HG02852 (cell line): ENCODE data around the gene PNLIPRP2.

Source experiments
- ATAC-seq: cut with Tn5 transposase; IDR thresholded peaks from one replicate; pipeline ENCODE4 v1.9.1; 2021; ENCODE audit warnings: mild to moderate bottlenecking, moderate library complexity; ENCODE audit not compliant: unreplicated experiment

PNLIPRP2 gene

DNA sequence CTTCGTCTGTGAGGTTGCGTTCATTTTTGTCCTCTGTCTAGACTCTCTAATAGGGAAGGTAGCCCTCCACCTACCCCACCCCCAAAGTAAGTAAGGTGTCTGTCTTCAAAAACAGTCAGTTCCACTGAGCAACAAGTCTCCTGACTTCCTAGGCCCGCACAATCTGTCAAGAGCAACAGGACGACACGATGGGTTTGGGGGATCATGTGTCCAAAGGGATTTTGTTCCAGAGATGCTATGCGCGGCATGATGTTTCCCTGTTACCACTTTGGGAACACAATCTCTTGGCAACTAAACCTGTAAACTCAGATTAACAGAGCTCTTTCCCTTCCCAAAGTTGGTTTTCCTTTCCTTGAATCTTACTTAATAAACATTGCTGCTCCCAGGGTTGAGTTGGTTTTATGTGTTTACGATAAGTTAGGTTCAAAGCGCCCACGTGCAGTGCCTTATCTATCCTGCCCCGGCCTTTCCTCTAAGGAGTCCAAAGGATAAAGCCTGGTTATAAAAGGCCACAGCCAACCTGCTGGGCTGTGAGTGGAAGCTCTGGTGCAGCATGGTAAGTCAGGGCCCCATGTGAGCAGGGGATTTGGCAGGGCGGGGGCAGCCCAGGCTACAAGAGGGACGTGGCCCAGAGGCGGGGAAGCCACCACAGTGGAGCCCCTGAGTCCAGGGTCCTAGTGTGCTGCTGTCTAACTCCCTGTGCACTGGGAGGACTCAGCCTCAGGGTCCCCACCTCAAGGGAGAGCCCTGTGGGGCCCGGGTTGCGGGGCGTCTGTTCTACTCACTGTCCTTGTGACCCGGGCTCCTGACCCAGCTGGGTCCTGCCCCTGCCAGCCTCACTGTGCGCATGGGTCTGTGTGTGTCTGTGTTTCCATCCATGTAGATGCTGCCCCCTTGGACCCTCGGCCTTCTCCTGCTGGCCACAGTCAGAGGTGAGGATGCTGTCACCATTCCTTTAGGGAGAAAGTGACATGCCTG, at the start of gene PNLIPRP2:
PNLIPRP2 (plus strand) TSS at position 531 of the 978 bp plus-strand sequence.
- no peak for ATAC-seq

DNA sequence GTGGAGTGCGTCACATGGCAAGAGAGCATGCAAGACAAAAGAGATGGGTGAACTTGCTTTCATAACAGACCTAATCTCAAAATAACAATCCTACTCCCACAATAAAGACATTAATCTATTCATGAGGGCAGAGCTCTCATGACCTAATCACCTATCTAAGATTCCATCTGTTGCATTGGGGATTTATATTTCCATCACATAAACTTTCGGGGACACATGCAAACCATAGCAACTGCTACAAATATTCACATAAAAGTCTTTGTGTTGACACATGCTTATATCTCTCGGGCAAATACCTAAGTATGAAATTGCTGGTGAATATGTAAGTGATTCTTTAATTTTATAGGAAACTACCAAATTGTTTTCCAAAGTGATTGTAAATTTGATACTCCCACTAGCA, 46.0 kb upstream of the PNLIPRP2 start:
- ATAC-seq = no peak

DNA sequence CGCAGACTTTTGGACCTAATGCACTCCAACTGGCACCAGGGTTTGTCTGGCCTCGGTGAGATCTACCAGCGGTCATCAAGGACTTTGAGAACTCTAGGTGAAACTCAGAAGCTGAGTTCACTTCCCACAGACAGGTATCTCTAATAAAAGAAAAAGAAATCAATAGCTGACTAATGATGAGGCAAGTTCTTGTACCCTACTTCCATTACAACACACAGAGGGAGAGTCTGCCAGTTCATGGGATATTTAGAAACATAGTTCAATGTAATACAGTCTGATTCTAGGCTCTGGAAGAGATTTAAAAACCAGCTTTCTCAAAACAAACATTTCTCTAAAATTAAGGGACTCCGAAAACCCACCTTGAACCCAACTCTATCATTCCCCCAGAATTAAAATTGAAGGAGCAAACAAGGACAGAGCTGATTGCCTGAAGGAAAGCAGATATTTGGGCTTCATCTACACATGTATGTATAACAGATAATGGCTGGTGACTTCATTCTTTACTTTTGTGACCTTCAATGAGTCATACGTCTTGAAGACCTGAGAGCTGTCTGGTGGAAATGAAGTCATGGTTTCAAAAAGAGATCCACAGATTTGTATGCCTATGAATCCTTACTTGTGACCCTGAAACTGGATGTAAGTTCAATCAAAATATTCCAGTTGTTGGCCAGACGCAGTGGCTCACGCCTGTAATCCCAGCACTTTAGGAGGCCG, 32.7 kb upstream of the PNLIPRP2 start:
- no peak for ATAC-seq

DNA sequence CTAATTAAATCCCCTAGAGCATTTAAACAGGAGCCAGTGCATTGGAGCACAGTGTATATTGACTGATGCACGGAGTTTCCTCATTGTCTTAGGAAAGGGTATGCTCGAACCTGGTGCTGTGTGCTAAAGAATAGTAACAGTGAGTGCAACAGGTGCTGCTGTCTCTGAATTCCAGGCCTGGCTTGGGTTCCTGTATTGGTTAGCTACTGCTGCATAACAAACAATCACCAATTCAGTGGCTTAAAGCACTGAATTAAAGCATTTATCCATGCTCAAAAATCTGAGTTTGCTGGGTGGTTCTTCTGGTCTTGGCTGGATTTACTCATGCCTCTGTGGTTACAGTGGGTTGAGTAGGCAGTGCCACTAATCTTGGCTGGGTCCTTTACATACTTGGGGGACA, 31.8 kb upstream of the PNLIPRP2 start:
- no peak for ATAC-seq

DNA sequence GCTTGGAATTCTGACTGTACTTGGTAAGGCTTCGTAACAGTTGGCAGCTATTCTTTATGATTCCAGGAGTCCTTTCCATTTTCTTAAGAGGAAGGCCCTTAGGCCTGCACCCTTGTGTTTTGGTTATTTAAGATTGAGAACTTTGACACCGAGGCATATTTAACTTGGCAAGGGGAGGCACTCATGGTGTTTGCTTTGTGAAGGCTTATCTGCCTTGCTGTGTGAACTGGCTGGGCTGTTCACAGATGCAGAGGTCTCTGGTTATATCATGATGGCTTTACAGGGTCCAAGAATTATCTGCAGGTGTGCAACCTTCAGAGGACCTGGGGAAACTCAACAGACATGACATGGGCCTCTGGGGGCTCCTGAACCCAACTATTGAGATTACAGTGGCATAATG, 30.8 kb upstream of the PNLIPRP2 start:
- no peak for ATAC-seq

DNA sequence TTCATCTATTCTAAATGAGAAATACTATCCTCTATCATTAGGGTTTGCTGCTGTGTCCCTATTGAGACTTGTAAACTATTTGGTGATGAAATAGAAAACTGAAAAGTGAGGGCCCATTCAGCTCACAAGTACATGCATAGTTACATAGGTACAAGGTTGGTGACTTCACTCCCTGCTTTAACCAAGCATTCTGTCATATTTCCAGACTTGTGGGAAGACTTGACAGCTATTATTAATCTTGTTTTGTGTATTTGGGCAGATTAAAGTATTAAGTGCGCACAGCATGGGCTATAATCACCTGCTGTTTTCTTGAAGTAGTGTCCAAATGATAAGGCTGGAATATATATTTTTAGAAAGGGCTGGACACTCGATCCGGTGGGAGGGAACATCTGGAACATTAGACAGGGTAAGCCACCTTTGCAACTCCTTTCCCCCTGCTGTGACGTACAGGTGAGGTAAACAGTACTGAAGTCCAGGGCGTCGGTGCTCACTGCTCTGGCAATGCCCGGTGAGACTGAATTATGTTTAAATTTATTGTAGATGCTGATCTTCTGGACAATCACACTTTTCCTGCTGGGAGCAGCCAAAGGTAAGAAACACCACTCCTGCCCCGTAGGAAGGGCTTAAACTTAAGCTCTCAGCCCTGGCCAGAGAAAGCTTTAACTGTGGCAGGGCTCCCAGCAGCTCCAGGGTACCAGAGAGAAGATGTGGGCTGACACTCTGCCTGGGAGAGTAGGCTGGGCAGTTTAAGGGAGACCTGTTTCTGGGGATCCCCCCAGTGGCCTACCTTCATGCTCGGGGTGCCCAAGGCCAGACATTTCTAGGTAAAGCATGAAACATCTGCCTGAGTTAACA, 29.9 kb upstream of the PNLIPRP2 start, which contains the start of gene PNLIPRP1:
PNLIPRP1 (plus strand) TSS at position 370 of the 855 bp plus-strand sequence; CDS start at position 541, 171 bp downstream.
- no peak for ATAC-seq

DNA sequence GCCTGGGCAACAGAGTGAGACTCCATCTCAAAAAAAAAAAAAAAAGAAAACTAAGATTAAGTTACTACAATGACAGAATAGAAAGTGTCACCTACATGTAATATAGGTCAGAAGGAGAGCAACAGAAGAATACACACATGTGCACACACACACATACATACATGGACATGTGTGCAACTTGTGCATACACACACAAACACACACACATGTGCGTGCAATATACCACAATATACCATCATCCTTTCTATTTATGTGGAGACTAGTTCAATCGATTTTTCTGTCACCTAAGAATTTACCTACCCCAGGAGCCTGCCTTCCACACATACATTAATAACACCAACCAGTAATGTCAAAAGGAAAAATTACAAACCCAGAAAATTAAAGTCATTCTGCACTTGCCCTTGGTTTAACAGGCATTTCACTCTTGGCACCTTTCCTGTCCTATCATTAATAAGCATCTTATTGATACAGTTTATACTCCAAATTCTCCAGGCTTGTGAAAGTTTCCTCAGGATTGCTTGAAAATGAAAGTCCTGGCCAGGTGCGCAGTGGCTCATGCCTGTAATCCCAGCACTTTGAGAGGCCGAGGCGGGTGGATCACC, 27.5 kb upstream of the PNLIPRP2 start:
- ATAC-seq = no peak

DNA sequence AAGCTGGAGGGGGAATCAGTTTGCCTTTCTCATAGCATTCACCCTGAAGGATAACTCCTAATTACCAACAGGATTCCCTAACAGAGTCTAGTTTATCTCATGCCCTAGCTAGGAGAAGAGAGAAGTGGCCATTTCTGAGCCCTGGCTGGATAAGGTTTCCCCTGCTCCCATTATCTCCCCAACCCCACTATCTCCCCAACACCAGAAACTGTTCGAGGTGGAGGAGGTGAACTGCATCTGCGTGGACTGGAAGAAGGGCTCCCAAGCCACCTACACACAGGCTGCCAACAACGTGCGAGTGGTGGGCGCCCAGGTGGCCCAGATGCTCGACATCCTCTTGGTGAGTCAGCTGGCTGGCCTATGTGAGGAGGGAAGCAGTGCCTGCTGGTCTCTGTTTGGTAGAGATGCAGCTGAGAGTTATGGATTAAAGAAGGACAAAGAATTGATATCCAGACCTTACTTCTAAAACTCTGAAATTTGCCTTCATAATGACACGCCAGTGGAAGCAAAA, 26.2 kb upstream of the PNLIPRP2 start:
- ATAC-seq = no peak

DNA sequence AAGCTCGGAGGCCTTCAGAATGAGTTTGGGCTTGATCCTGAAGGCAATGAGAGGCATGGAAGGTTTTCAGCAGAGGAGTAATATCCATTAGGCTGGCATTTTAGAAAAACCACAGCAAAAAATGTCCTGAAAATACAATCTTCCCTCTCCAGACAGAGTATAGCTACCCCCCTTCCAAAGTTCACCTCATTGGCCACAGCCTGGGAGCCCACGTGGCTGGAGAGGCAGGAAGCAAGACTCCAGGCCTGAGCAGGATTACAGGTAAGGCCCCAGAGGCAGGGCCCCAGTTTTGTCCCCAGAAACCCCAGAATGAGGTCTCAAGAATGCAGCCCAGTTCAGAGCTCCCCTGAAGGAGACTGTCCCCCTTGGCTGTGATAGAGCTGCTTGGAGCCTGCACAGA, 24.7 kb upstream of the PNLIPRP2 start:
- no peak for ATAC-seq

DNA sequence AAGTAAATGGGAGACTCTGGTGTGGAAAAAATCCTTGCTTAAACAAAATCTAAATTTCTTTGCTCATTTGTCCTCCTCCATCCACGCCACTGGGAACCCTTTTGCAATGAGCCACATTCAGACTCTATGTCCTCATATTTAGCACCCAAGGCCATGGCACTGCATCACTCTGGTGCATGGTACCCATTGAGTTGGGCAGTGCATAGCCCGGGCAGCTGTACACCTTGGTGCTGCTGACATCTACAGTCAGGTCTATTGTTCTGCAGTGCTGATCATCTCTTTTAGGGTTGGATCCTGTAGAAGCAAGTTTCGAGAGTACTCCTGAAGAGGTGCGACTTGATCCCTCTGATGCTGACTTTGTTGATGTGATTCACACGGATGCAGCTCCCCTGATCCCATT, 23.2 kb upstream of the PNLIPRP2 start:
- ATAC-seq = no peak

DNA sequence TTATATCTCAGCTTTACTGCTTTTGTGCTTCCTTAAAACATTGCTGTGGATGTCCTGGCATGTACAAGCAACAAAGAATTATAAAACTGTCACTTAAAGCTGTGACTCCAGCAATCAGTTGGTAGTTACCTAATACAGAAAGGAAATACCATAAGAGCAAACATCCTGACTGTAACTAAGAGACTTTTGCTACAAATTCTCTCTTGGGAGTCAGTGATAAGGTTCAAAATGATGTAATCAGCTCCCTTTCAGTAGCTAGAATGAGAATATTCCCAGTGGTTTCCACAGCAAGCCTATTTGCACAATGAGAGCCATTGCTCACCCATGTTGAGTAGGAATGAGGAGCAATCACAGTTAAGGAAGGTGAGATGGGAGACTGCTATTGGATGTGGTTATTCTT, 22.4 kb upstream of the PNLIPRP2 start:
- ATAC-seq = no peak

DNA sequence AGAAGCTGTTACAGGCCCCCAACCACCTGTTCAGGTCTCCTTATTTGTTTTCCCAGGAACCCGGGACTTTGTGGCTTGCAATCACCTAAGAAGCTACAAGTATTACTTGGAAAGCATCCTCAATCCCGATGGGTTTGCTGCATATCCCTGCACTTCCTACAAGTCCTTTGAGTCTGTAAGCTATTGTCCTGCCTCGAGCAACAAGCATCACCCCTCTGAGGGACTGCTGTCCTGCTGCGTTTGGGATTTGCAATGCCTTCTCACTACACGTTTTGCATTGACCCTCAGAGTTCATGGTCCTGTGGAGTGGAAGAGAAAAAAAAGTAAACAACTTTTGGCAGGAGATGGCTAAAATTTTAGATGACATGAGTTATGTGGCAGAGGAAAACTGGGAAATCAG, 20.8 kb upstream of the PNLIPRP2 start:
- ATAC-seq = no peak

DNA sequence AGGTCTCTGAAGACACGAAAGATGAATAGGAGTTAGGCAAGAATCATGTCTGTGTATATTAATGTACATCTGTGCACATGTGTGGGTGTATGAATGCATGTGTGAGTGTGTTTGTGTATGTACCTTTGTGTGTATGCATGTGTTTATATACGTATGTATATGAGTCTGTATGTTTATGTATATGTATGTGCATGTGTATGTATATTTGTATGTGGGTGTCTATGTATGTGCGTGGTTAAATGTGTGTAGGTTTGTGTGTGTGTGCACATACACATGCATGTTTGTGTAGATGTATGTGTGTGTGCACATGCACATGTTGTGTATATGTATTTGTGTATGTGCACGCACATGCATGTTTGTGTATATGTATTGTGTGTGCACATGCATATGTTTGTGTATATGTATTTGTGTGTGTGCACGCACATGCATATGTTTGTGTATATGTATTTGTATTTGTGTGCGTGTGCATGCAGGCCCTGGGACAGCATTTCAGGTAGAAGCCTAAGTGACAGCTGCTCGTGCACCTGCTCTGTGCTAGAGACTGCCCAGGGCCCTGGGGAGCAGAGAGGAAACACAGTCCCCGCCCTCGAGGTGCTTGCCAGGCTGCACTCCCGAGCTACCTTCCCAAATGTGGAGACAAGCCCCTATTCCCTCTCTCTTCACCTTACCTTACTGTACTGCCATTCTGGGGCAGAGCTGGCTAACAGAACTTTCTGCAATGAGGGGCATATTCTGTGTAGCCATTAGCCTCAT, 17.9 kb upstream of the PNLIPRP2 start:
- ATAC-seq = no peak

DNA sequence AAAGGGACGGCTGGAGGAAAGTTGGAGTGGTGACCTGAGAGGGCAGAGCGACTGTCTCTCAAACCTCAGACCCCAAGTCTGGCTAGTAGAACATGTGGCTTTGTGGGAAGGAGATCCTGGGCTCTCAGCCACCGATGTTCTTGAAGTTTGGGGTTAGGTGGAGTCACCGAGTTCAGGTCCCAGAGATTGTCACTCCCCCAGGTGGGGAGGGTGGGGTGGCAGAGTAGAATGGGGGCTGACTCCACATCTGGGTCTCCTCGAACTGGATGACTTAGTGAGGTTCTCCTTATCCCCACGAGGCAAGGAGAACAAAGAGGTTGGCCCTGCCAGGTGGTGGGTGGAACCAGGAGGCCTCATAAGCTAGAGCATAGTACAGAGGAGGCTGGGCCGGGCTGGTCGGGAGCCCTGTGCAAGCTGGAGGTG, 14.7 kb upstream of the PNLIPRP2 start:
- ATAC-seq = no peak

DNA sequence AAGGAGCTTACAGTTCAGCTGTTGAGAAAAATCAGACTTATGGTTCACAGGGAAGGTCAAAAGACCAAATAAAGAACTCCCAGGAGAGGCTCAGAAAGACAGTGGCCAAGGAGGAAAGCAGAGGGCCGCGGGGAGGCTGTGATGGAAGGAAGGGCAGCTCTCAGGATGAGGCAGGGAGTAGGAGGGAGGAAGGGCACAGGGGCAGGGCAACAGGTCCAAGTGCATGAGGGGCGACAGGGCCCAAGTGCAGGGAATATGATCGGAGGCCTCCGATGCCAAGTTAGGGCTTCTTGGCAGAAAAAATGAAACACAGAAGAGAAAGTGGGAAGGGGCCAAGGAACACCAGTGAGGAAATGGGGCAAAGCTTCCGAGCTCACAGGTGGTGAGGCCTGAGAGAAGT, 13.4 kb upstream of the PNLIPRP2 start:
- ATAC-seq = no peak

DNA sequence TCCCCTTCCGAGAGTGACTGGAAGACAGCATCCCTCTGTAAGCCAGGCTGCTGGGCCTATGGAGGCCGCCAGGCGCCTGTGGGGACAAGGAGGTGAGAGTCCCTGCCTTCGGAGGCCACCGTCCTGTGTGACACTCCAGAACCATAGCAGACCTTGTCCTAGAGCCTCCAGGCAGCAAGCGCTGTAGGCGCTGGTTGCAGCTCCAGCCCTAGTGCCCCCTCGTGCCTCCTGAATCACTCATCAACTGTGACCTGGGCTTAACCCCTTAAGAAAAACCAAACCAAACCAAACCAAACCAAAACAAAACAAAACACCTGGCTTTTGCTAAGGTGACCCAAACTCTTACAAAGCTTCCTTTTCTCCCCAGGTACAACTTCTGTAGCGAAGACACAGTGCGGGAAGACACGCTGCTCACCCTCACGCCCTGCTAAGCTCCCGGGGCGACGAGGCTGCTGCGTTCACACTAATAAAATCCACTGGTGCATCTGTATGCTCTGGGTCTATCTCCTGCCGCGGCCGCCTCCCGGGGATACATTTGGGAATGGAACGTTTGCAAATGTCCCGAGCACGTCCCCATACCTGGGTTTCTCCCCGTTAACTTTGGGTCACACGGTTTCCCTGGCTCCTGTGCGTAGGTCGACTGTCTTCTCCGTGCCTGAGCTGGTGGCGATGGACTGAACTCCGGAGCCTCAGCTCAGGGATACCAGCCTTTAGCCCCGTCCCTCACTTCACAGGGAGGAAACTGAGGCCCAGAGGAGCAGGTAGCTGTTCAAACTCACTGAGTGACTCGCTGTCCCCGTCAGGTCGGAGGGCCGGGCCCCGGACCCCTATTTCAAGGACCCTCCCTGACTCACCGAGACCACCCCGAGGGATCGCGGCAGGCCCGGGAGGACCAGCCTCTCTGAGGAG, 11.8 kb upstream of the PNLIPRP2 start:
- no peak for ATAC-seq

DNA sequence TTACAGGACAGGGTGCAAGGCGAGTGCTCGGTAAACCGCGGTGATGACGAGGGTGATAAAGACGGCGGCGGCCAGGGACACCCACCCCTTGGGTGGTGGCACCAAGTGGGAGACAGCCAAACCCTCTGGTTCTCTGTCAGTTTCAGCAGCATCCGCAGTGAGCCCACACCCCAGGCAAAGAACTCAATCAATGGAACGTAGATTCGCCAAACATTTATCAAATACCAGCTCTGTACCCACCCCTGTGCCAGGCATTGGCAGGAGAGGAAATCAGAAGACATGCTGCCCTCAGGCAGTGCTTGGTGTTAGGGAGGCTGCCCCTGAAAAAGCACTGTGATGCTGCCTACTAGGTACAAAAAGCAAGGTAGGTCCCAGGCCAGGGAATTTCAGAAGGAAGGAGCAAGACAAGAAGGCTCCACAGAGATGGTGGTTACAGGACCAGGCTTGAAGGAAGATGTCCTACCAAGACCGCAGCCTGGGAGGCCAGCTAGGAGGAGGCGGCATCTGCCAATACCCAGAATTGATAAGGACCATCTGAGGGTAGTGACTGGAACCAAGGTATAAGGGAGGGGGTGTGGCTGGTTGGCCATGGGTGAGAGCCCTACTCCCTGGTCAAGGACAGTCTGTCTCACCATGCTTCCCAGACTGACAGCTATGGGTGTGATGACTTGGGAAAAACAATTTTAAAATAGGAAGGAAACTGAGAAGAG, 10.2 kb upstream of the PNLIPRP2 start:
- no peak for ATAC-seq

DNA sequence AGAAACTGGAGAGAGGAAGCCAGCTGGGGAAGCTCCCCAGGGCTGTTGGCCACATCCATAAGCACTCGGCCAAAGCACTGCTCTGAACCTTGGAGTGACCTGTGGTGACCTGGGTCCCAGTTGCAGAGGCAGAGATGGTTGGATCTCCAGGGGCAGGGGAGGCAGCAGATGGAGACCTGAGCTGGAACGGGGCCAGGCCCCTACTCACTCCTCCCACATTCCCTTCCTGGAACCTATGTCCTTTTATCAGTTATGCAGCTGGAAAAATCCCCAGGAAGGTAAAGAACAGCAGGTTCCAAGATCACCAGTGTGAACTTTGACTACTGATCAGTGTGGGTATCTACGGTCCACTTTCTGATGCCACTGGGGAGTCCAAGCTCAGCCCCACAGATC, 9.6 kb upstream of the PNLIPRP2 start:
- no peak for ATAC-seq
